SU-DHL-6 (cell line): ENCODE data around the gene GNB5.

Experiments
- H2AFZ ChIP-seq: fragments of 200-600 bp; sonication (generic); 2 replicates; pipeline ENCODE4 v1.6.1; 2014; ENCODE audit warnings: low read depth, mild to moderate bottlenecking, moderate library complexity, mixed read lengths, antibody characterized with exemption, low read length; ENCODE audit not compliant: severe bottlenecking
- H3F3A ChIP-seq: fragments of 200-600 bp; shearing (Covaris generic); 2 replicates; pipeline ENCODE4 v1.6.0; 2016; ENCODE audit warnings: antibody characterized with exemption, mild to moderate bottlenecking; ENCODE audit not compliant: insufficient read depth
- H3K27ac ChIP-seq: fragments of 200-600 bp; sonication (generic); 2 replicates; pipeline ENCODE4 v1.5.1; 2016; ENCODE audit warnings: low read depth, mild to moderate bottlenecking, low read length, moderate library complexity, mixed read lengths
- H3K27me3 ChIP-seq: fragments of 200-600 bp; sonication (generic), shearing (Covaris generic); 2 replicates; pipeline ENCODE4 v1.6.0; 2014; ENCODE audit warnings: mild to moderate bottlenecking, low read length
- H3K36me3 ChIP-seq: fragments of 200-600 bp; sonication (generic); 2 replicates; pipeline ENCODE4 v1.6.1; 2014; ENCODE audit warnings: mild to moderate bottlenecking, low read length, mixed read lengths
- H3K4me2 ChIP-seq: fragments of 300-600, 200-600 bp; shearing (Covaris generic), sonication (generic); 2 replicates; pipeline ENCODE4 v1.6.0; 2014; ENCODE audit warnings: low read length, low read depth, mild to moderate bottlenecking; ENCODE audit not compliant: poor library complexity, severe bottlenecking
- H3K4me3 ChIP-seq: fragments of 200-600 bp; sonication (generic); 2 replicates; pipeline ENCODE4 v1.5.1; 2014; ENCODE audit warnings: antibody characterized with exemption, low read length, mild to moderate bottlenecking, mixed read lengths; ENCODE audit not compliant: insufficient read depth, poor library complexity, severe bottlenecking
- H3K79me2 ChIP-seq: fragments of 200-600 bp; sonication (generic); 2 replicates; pipeline ENCODE4 v1.6.1; 2014; ENCODE audit warnings: mild to moderate bottlenecking, low read length, moderate library complexity; ENCODE audit not compliant: insufficient read depth
- H3K9ac ChIP-seq: fragments of 200-600 bp; sonication (generic); 2 replicates; pipeline ENCODE4 v1.7.0; 2014; ENCODE audit warnings: mild to moderate bottlenecking, low read length
- H3K9me2 ChIP-seq: fragments of 200-600 bp; sonication (generic); replicated peaks from 2 replicates; pipeline ENCODE4 v1.6.1; 2014; ENCODE audit warnings: low read length; ENCODE audit not compliant: insufficient read depth
- H3K9me3 ChIP-seq: fragments of 200-600 bp; sonication (generic); 2 replicates; pipeline ENCODE4 v1.6.1; 2014; ENCODE audit warnings: low read length, mixed read lengths; ENCODE audit not compliant: insufficient read depth
- H4K20me1 ChIP-seq: fragments of 200-600 bp; sonication (generic); 2 replicates; pipeline ENCODE4 v1.6.1; 2014; ENCODE audit warnings: low read depth, mild to moderate bottlenecking, antibody characterized with exemption, low read length, moderate library complexity, mixed read lengths
- EZH2phosphoT487 ChIP-seq: fragments of 200-600 bp; sonication (generic), shearing (Covaris generic); conservative IDR thresholded peaks from 2 replicates; pipeline ENCODE4 v1.6.1; 2018; ENCODE audit warnings: mild to moderate bottlenecking, antibody characterized with exemption, low read length, moderate library complexity, mixed read lengths
- TF ChIP-seq, protein P1 (sequence below): fragments of 200-600 bp; sonication (generic); IDR thresholded peaks from one replicate; pipeline ENCODE4 v1.5.1; 2017; ENCODE audit warnings: antibody characterized with exemption, mild to moderate bottlenecking, low read length, moderate library complexity; ENCODE audit not compliant: insufficient read depth, poor library complexity, severe bottlenecking

GNB5 gene

GRCh38 chr15:52232327-52232726 is 41.1 kb upstream of the GNB5 start:
- Histone ChIP-seq H3K27me3 (no peaks in the 10 kb centered on the region), H3K27ac (peak overlapping the region; percentile 96), H3F3A (peaks cover 53% of the 10 kb centered on the region), H3K9me3 (no peaks in the 10 kb centered on the region), H3K79me2 (no peaks in the 10 kb centered on the region), H4K20me1 (no peaks in the 10 kb centered on the region), H3K4me3 (peak overlapping the region; percentile 47), H3K36me3 (no peaks in the 10 kb centered on the region), H2AFZ (no peak overlapping the region), H3K9me2 (no peaks in the 10 kb centered on the region), H3K9ac (peak overlapping the region; percentile 38), H3K4me2 (peak overlapping the region; percentile 98)
- TF ChIP-seq, protein P1, sequence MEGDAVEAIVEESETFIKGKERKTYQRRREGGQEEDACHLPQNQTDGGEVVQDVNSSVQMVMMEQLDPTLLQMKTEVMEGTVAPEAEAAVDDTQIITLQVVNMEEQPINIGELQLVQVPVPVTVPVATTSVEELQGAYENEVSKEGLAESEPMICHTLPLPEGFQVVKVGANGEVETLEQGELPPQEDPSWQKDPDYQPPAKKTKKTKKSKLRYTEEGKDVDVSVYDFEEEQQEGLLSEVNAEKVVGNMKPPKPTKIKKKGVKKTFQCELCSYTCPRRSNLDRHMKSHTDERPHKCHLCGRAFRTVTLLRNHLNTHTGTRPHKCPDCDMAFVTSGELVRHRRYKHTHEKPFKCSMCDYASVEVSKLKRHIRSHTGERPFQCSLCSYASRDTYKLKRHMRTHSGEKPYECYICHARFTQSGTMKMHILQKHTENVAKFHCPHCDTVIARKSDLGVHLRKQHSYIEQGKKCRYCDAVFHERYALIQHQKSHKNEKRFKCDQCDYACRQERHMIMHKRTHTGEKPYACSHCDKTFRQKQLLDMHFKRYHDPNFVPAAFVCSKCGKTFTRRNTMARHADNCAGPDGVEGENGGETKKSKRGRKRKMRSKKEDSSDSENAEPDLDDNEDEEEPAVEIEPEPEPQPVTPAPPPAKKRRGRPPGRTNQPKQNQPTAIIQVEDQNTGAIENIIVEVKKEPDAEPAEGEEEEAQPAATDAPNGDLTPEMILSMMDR: no peak
- TF ChIP-seq EZH2phosphoT487: no peak

DNA sequence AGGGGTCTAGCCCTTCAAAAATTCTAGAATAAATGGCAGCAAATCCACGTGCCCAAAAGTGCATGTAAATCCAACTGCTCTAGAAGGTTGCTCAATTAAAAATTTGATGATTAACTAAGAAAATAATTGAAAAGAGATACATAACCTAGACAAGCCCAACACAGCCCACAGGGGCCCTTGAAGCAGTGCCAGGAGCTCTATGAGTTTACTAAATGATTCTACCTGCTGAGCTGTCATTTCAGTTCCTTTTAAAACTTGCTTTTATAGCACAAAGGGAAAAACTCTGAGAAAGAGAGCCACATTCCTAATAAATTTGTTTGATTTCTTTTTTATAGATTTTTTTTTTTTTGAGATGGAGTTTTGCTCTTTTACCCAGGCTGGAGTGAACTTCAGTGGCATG is 38.9 kb upstream of the GNB5 start:
- no peaks in the 10 kb centered on the region for H3K27me3 ChIP-seq
- H3K4me3 ChIP-seq: no peak overlapping the region
- TF ChIP-seq EZH2phosphoT487: no peak
- TF ChIP-seq, protein P1: no peak
- H2AFZ ChIP-seq: no peak overlapping the region
- H3K4me2 ChIP-seq: no peak overlapping the region
- no peaks in the 10 kb centered on the region for H3K36me3 ChIP-seq
- H4K20me1 ChIP-seq: no peaks in the 10 kb centered on the region
- H3K9me3 ChIP-seq: no peaks in the 10 kb centered on the region
- no peaks in the 10 kb centered on the region for H3K79me2 ChIP-seq
- peak overlapping the region; percentile 75 for H3K27ac ChIP-seq
- H3K9me2 ChIP-seq: no peaks in the 10 kb centered on the region
- no peak overlapping the region for H3K9ac ChIP-seq
- H3F3A ChIP-seq: peaks cover 57% of the 10 kb centered on the region

DNA sequence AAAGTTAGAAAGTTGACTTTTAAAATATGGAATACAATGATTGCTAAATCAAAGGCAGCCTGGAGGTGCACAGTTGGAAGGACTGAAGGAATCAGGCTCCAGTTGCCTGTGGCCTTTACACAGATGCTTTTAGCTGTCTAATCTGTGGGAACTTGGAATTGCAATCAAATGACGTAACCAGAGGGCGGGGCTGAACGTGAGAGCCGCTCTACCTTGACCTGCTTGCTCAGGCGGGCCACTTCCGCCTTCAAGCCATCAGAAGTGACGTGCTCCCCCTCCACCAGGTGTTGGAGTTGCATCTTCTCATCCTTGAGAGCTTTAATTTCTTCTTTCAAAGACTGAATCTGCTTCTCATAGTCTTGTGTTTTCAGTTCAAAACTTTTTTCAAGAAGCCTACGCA is 37.7 kb upstream of the GNB5 start:
- Histone ChIP-seq H3K9me2 (no peaks in the 10 kb centered on the region), H3K4me2 (peak overlapping the region; percentile 48), H3K79me2 (no peaks in the 10 kb centered on the region), H3F3A (peaks cover 57% of the 10 kb centered on the region), H4K20me1 (no peaks in the 10 kb centered on the region), H3K4me3 (no peak overlapping the region), H3K27me3 (no peaks in the 10 kb centered on the region), H2AFZ (no peak overlapping the region), H3K27ac (peak overlapping the region; percentile 75), H3K9me3 (no peaks in the 10 kb centered on the region), H3K9ac (0 out of 2 replicates have a peak overlapping the region, but pooled peaks have one; percentile 6), H3K36me3 (no peaks in the 10 kb centered on the region)
- TF ChIP-seq, protein P1: no peak
- no peak for TF ChIP-seq EZH2phosphoT487

DNA sequence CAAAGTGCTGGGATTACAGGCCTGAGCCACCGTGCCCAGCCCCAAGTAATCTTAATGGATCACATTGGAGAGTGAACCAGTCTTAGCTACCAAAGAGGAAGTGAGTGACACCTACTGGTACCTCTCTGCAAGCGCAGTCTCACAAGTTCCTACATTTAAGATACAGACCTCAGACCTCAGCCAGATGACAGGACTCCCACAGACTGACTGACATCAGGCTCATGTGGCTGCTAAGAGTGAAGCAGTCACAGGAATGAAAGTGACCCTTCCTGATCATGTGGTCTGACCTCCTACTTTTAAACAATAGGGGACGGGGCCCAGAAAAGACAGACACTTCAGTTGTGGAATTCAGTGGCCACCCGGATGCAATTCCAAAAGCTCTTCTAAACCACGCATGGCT is 36.3 kb upstream of the GNB5 start:
- Histone ChIP-seq H4K20me1 (no peaks in the 10 kb centered on the region), H3K79me2 (peaks cover 6% of the 10 kb centered on the region), H3K9me3 (no peaks in the 10 kb centered on the region), H2AFZ (no peak overlapping the region), H3K27ac (peak overlapping the region; percentile 21), H3K9ac (no peak overlapping the region), H3F3A (peaks cover 56% of the 10 kb centered on the region), H3K4me3 (no peak overlapping the region), H3K4me2 (no peak overlapping the region), H3K36me3 (no peaks in the 10 kb centered on the region), H3K9me2 (no peaks in the 10 kb centered on the region), H3K27me3 (no peaks in the 10 kb centered on the region)
- no peak for TF ChIP-seq EZH2phosphoT487
- TF ChIP-seq, protein P1: peak; percentile 73
